Mesenchymal stem cell (in vitro differentiated cells and primary cell): ENCODE data around the gene DCAF7.

Experiments
- DNase-seq: peaks from one replicate; pipeline ENCODE4 v3.0.0-alpha.2; 2013
- H2AFZ ChIP-seq: one replicate; pipeline ENCODE4 v1.6.1; 2013; ENCODE audit warnings: low read depth, mild to moderate bottlenecking, control low read depth, inconsistent platforms, low read length, moderate library complexity
- H2AK5ac ChIP-seq: 2 replicates; pipeline ENCODE4 v1.6.1; 2013; ENCODE audit warnings: low read length, moderate library complexity, mild to moderate bottlenecking, inconsistent platforms; ENCODE audit not compliant: severe bottlenecking
- H2BK120ac ChIP-seq: one replicate; pipeline ENCODE4 v1.6.1; 2013; ENCODE audit warnings: low read depth, mild to moderate bottlenecking, inconsistent platforms, low read length, moderate library complexity
- H2BK12ac ChIP-seq, 2 experiments: one replicate each; pipeline ENCODE4 v1.6.1; 2013; ENCODE audit warnings: inconsistent platforms in 2 of 2, low read length in 2 of 2, mild to moderate bottlenecking in 2 of 2, moderate library complexity in 2 of 2, control low read depth in 1 of 2
- H2BK15ac ChIP-seq: one replicate; pipeline ENCODE4 v1.6.1; 2013; ENCODE audit warnings: mild to moderate bottlenecking, low read depth, inconsistent platforms; ENCODE audit not compliant: poor library complexity, severe bottlenecking
- H2BK5ac ChIP-seq: 2 replicates; pipeline ENCODE4 v1.6.1; 2013; ENCODE audit warnings: low read depth, mild to moderate bottlenecking, low read length, control low read depth, inconsistent platforms; ENCODE audit not compliant: poor library complexity, severe bottlenecking
- H3K14ac ChIP-seq, 2 experiments: one replicate each; pipeline ENCODE4 v1.6.1; 2013; ENCODE audit warnings: inconsistent platforms in 2 of 2, low read length in 2 of 2, control low read depth in 1 of 2, mild to moderate bottlenecking in 1 of 2, moderate library complexity in 1 of 2
- H3K18ac ChIP-seq, 2 experiments: one replicate each; pipeline ENCODE4 v1.6.1; 2013; ENCODE audit warnings: inconsistent platforms in 2 of 2, low read length in 2 of 2, control low read depth in 1 of 2, low read depth in 1 of 2, mild to moderate bottlenecking in 1 of 2
- H3K23ac ChIP-seq, 2 experiments: one replicate each; pipeline ENCODE4 v1.6.1; 2013; ENCODE audit warnings: inconsistent platforms in 2 of 2, low read length in 2 of 2, mild to moderate bottlenecking in 2 of 2, moderate library complexity in 2 of 2, control low read depth in 1 of 2
- H3K27ac ChIP-seq: 2 replicates; pipeline ENCODE4 v1.5.1; 2013; ENCODE audit warnings: mild to moderate bottlenecking, moderate library complexity, low read length, control low read depth, inconsistent platforms; ENCODE audit not compliant: poor library complexity, severe bottlenecking
- H3K27me3 ChIP-seq, 2 experiments: 2 replicates each; pipeline versions ENCODE4 v1.6.1 to v1.7.0; 2013; ENCODE audit warnings: low read length in 2 of 2, mild to moderate bottlenecking in 2 of 2, moderate library complexity in 2 of 2, control low read depth in 1 of 2, inconsistent platforms in 1 of 2; ENCODE audit not compliant: control insufficient read depth in 1 of 2, insufficient read depth in 1 of 2
- H3K36me3 ChIP-seq, 2 experiments: 2 replicates each; pipeline versions ENCODE4 v1.6.1 to v1.7.0; 2013; ENCODE audit warnings: low read length in 2 of 2, control low read depth in 1 of 2, inconsistent platforms in 1 of 2, low read depth in 1 of 2, mild to moderate bottlenecking in 1 of 2; ENCODE audit not compliant: insufficient read depth in 2 of 2, control insufficient read depth in 1 of 2
- H3K4ac ChIP-seq, 2 experiments: one replicate each; pipeline ENCODE4 v1.6.1; 2013; ENCODE audit warnings: inconsistent platforms in 2 of 2, low read length in 2 of 2, mild to moderate bottlenecking in 2 of 2, moderate library complexity in 2 of 2, control low read depth in 1 of 2, low read depth in 1 of 2
- H3K4me1 ChIP-seq: 2 replicates; pipeline ENCODE4 v1.6.1; 2013; ENCODE audit warnings: low read depth, low read length, control low read depth; ENCODE audit not compliant: control insufficient read depth, insufficient read depth
- H3K4me2 ChIP-seq: 2 replicates; pipeline ENCODE4 v1.6.1; 2013; ENCODE audit warnings: low read length, mild to moderate bottlenecking, inconsistent platforms; ENCODE audit not compliant: poor library complexity, severe bottlenecking
- H3K4me3 ChIP-seq, 2 experiments: 2 replicates each; pipeline versions ENCODE4 v1.5.1 to v1.7.0; 2013; ENCODE audit warnings: low read length in 2 of 2, mild to moderate bottlenecking in 2 of 2, control low read depth in 1 of 2, low read depth in 1 of 2; ENCODE audit not compliant: insufficient read depth in 1 of 2
- H3K79me1 ChIP-seq: replicated peaks from 2 replicates; pipeline ENCODE4 v1.6.1; 2013; ENCODE audit warnings: mild to moderate bottlenecking, control low read depth, low read length, inconsistent platforms; ENCODE audit not compliant: poor library complexity, severe bottlenecking
- H3K9ac ChIP-seq: 2 replicates; pipeline ENCODE4 v1.7.0; 2013; ENCODE audit warnings: mild to moderate bottlenecking, low read length, moderate library complexity
- H3K9me3 ChIP-seq: 2 replicates; pipeline ENCODE4 v1.7.0; 2013; ENCODE audit warnings: mild to moderate bottlenecking, low read length; ENCODE audit not compliant: control insufficient read depth
- H4K8ac ChIP-seq: one replicate; pipeline ENCODE4 v1.6.1; 2013; ENCODE audit warnings: inconsistent platforms, mild to moderate bottlenecking, low read length, moderate library complexity
- H4K91ac ChIP-seq: one replicate; pipeline ENCODE4 v1.6.1; 2013; ENCODE audit warnings: mild to moderate bottlenecking, low read length, inconsistent platforms
- WGBS: methylation state at CpG from one replicate; pipeline ENCODE4 v1.1.7; 2013; ENCODE audit warnings: mixed read lengths; 5-methylcytosine and 5-hydroxymethylcytosine counted together

Gene DCAF7

GRCh38 chr17:63629627-63630026, 79.3 kb downstream of the DCAF7 start:
- no peak overlapping the region for H3K27ac ChIP-seq
- H2BK15ac ChIP-seq = no peak overlapping the region
- no peak overlapping the region for H4K8ac ChIP-seq
- H2BK5ac ChIP-seq = no peak overlapping the region
- H2AFZ ChIP-seq = no peak overlapping the region
- no peak overlapping the region for H3K4me3 ChIP-seq
- H3K14ac ChIP-seq = no peak overlapping the region
- no CpG with 5 or more reads among the region's 1 CpG for WGBS
- no peak overlapping the region for H2BK12ac ChIP-seq
- no peak overlapping the region for H3K4ac ChIP-seq
- no peak overlapping the region for H2AK5ac ChIP-seq
- H3K4me2 ChIP-seq = no peak overlapping the region
- no peak overlapping the region for H3K23ac ChIP-seq
- no peak overlapping the region for H3K18ac ChIP-seq
- H2BK120ac ChIP-seq = no peak overlapping the region
- peaks cover 0 to 28% of the 10 kb centered on the region in 2 experiments for H3K36me3 ChIP-seq
- H3K4me1 ChIP-seq = peaks cover 1% of the 10 kb centered on the region
- H3K9me3 ChIP-seq = no peaks in the 10 kb centered on the region
- DNase-seq = no peak
- H3K9ac ChIP-seq = no peak overlapping the region
- H3K79me1 ChIP-seq = peaks cover 13% of the 10 kb centered on the region
- no peak overlapping the region for H4K91ac ChIP-seq
- no peaks in the 10 kb centered on the region for H3K27me3 ChIP-seq

GRCh38 chr17:63631062-63631461, 80.8 kb downstream of the DCAF7 start:
- Histone ChIP-seq H2BK15ac (no peak overlapping the region), H3K23ac (no peak overlapping the region), H4K91ac (no peak overlapping the region), H3K4me2 (no peak overlapping the region), H3K4me3 (no peak overlapping the region), H3K4me1 (peaks cover 1% of the 10 kb centered on the region), H3K9ac (no peak overlapping the region), H2AK5ac (no peak overlapping the region), H3K18ac (no peak overlapping the region), H2BK5ac (no peak overlapping the region), H3K27me3 (no peaks in the 10 kb centered on the region), H3K27ac (no peak overlapping the region), H3K79me1 (peaks cover 15% of the 10 kb centered on the region), H3K36me3 (peaks cover 0 to 42% of the 10 kb centered on the region in 2 experiments), H2AFZ (no peak overlapping the region), H4K8ac (no peak overlapping the region), H3K9me3 (no peaks in the 10 kb centered on the region), H2BK120ac (no peak overlapping the region), H3K14ac (no peak overlapping the region), H2BK12ac (no peak overlapping the region), H3K4ac (no peak overlapping the region)
- DNase-seq = no peak
- 98% methylated on average over 2 of the region's 3 CpGs for WGBS

GRCh38 chr17:63631626-63632025, 81.3 kb downstream of the DCAF7 start:
- H4K91ac ChIP-seq = no peak overlapping the region
- H3K36me3 ChIP-seq = peaks cover 3 to 48% of the 10 kb centered on the region in 2 experiments
- H3K27ac ChIP-seq = no peak overlapping the region
- no peak overlapping the region for H4K8ac ChIP-seq
- no peak overlapping the region for H3K9ac ChIP-seq
- no peaks in the 10 kb centered on the region for H3K9me3 ChIP-seq
- no peak overlapping the region for H3K23ac ChIP-seq
- no peak for DNase-seq
- H3K4me2 ChIP-seq = no peak overlapping the region
- no peak overlapping the region for H3K14ac ChIP-seq
- no peak overlapping the region for H3K18ac ChIP-seq
- no peak overlapping the region for H2AK5ac ChIP-seq
- no peak overlapping the region for H3K4me3 ChIP-seq
- 100% methylated on average over 1 of the region's 1 CpG for whole genome bisulfite sequencing
- peaks cover 1% of the 10 kb centered on the region for H3K4me1 ChIP-seq
- no peak overlapping the region for H2AFZ ChIP-seq
- no peaks in the 10 kb centered on the region for H3K27me3 ChIP-seq
- H3K4ac ChIP-seq = no peak overlapping the region
- no peak overlapping the region for H2BK120ac ChIP-seq
- peaks cover 15% of the 10 kb centered on the region for H3K79me1 ChIP-seq
- no peak overlapping the region for H2BK5ac ChIP-seq
- H2BK12ac ChIP-seq = no peak overlapping the region
- H2BK15ac ChIP-seq = no peak overlapping the region

- H3K27me3 ChIP-seq = no peaks in the 10 kb centered on the region
- no peak overlapping the region for H2BK15ac ChIP-seq
- peaks cover 3% of the 10 kb centered on the region for H3K4me1 ChIP-seq
- no peak overlapping the region for H3K4me3 ChIP-seq
- H3K9ac ChIP-seq = no peak overlapping the region
- H3K27ac ChIP-seq = no peak overlapping the region
- peaks cover 13% of the 10 kb centered on the region for H3K79me1 ChIP-seq
- H2AK5ac ChIP-seq = no peak overlapping the region
- no peaks in the 10 kb centered on the region for H3K9me3 ChIP-seq
- no peak overlapping the region for H3K18ac ChIP-seq
- no peak overlapping the region for H3K14ac ChIP-seq
- no peak overlapping the region for H3K23ac ChIP-seq
- H2BK12ac ChIP-seq = no peak overlapping the region
- H4K91ac ChIP-seq = no peak overlapping the region
- H2BK120ac ChIP-seq = no peak overlapping the region
- H2BK5ac ChIP-seq = no peak overlapping the region
- H3K4ac ChIP-seq = no peak overlapping the region
- H4K8ac ChIP-seq = no peak overlapping the region
- DNase-seq = no peak
- no peak overlapping the region for H3K4me2 ChIP-seq
- no peak overlapping the region for H2AFZ ChIP-seq
- peaks cover 7 to 66% of the 10 kb centered on the region in 2 experiments for H3K36me3 ChIP-seq
Measured at GRCh38 chr17:63633742-63634141, 83.5 kb downstream of the DCAF7 start.
